Epidermal melanocyte (primary cell): Measurements from ENCODE around the gene AGPS.
"Not testable (repeated sequence)": the region's sequence is repeated elsewhere in the genome, so short reads cannot be mapped to it uniquely, and the experiment has no call there.

Experiments used
- DNase-seq: peaks from one replicate; pipeline ENCODE4 v3.0.0; 2011; ENCODE audit warnings: low spot score; ENCODE audit not compliant: insufficient read length

AGPS gene

GRCh38 chr2:177385151-177385550, 7.4 kb upstream of the AGPS start:
- DNase-seq, result no peak

GRCh38 chr2:177391822-177392372, 676 bp upstream of the AGPS start:
- DNase-seq, result no peak

GRCh38 chr2:177393203-177393755, 706 bp downstream of the AGPS start:
- DNase-seq, result no peak

- DNase-seq, result no peak
These were observed 1.4 kb downstream of the AGPS start for GRCh38 chr2:177393824-177394593.

- DNase-seq, result no peak
These were observed 2.0 kb downstream of the AGPS start for GRCh38 chr2:177394594-177394973.

GRCh38 chr2:177395351-177396065, 2.9 kb downstream of the AGPS start:
- DNase-seq, result no peak

- no peak for DNase-seq
These were observed 4.3 kb downstream of the AGPS start for GRCh38 chr2:177396703-177397460.

GRCh38 chr2:177397481-177398289, 5.1 kb downstream of the AGPS start:
- DNase-seq, result no peak

- no peak for DNase-seq
These were observed 5.7 kb downstream of the AGPS start for GRCh38 chr2:177398290-177398683.

GRCh38 chr2:177398791-177399190, 6.2 kb downstream of the AGPS start:
- no peak for DNase-seq

GRCh38 chr2:177399376-177399775, 6.8 kb downstream of the AGPS start:
- no peak for DNase-seq

GRCh38 chr2:177400337-177400923, 7.9 kb downstream of the AGPS start:
- no peak for DNase-seq

GRCh38 chr2:177402096-177402495, 9.5 kb downstream of the AGPS start:
- DNase-seq, result no peak

GRCh38 chr2:177403838-177404237, 11.3 kb downstream of the AGPS start:
- DNase-seq, result no peak

- no peak for DNase-seq
These were observed 11.7 kb downstream of the AGPS start for GRCh38 chr2:177404243-177404642.

- no peak for DNase-seq
These were observed 12.6 kb downstream of the AGPS start for GRCh38 chr2:177405029-177405692.

- no peak for DNase-seq
These were observed 13.6 kb downstream of the AGPS start for GRCh38 chr2:177406182-177406581.

- DNase-seq, result no peak
These were observed 14.5 kb downstream of the AGPS start for GRCh38 chr2:177407031-177407430.

- DNase-seq, result not testable (repeated sequence)
These were observed 18.1 kb downstream of the AGPS start for GRCh38 chr2:177410629-177411028.

- no peak for DNase-seq
These were observed 21.1 kb downstream of the AGPS start for GRCh38 chr2:177413703-177414102.
